ENCODE measurements around the gene SRPX. TPM values are rescaled to one million over a fixed set of nuclear protein-coding genes. Genes with fewer than 3 reads are reported as not detected.

Gene SRPX
- total and polyA plus RNA-seq, 2 of the 13 experiments (the other 11 are each of a cell fraction or from before 2014, with no cell fraction given): 0.30 TPM; not detected in 1

- Histone ChIP-seq H3K79me2 (ENCODE audit: insufficient read depth, low read length) (no peaks in the 10 kb centered on the region), H3K4me1 (ENCODE audit: insufficient read depth, low read length) (peaks cover 10% of the 10 kb centered on the region; the same call in 1 of the 2 replicates), H3K9me3 (ENCODE audit: low read length) (no peaks in the 10 kb centered on the region), H4K20me1 (ENCODE audit: insufficient read depth, low read length) (no peaks in the 10 kb centered on the region), H3K9ac (ENCODE audit: insufficient read depth, low read depth, low read length) (no peak overlapping the region), H3K4me3 (replicated peaks in 1 of 3; ENCODE audit: insufficient read depth in 1 of 3, low read depth in 2 of 3, low read length in 3 of 3) (no peak overlapping the region), H3K4me2 (ENCODE audit: low read depth, low read length) (no peak overlapping the region), H2AFZ (ENCODE audit: low read length) (no peak overlapping the region), H3K27ac (ENCODE audit: extremely low read length, insufficient read depth, low read length) (no peak overlapping the region), H3K36me3 (replicated peaks in 1 of 2; ENCODE audit: control insufficient read depth in 1 of 2, insufficient read depth in 2 of 2, low read length in 2 of 2) (no peaks in the 10 kb centered on the region), H3K27me3 (ENCODE audit: control insufficient read depth in 1 of 2, insufficient read depth in 2 of 2, low read length in 2 of 2) (no peaks in the 10 kb centered on the region)
- in situ Hi-C loops (cut with HindIII; ENCODE audit: extremely low pct_ligation_motif_present, low pct_unique_long_range_greater_than_20kb) (no loop called here), intact Hi-C loops (cut with micrococcal nuclease; ENCODE audit: unreplicated experiment) (no loop called here)
- BruUV-seq (replicated peaks): no TSS peak
- ATAC-seq (no peak), FAIRE-seq (no peak), DNase-seq (ENCODE audit: low spot score) (no peak)
- ChIA-PET CTCF (ENCODE audit: low intra/inter-chr PET ratio, low total read pairs) (no interaction called here), POLR2A (no interaction called here)
- WGBS (ENCODE audit: low lambda C conversion rate): 26% methylated on average over 6 of the region's 6 CpGs
- TF ChIP-seq FOXP4 (CRISPR knock-in tag; IDR thresholded peaks at IDR 0.05) (no peak), MXI1 (IDR thresholded peaks at IDR 0.05; ENCODE audit: borderline replicate concordance, low read depth, low read length) (no peak), ATAD3A (CRISPR knock-in tag; IDR thresholded peaks at IDR 0.05) (no peak), ZNF839 (CRISPR knock-in tag; IDR thresholded peaks at IDR 0.05; ENCODE audit: borderline replicate concordance) (no peak), MATR3 (CRISPR knock-in tag; IDR thresholded peaks at IDR 0.05) (no peak), TCF7 (IDR thresholded peaks at IDR 0.05; ENCODE audit: low read depth) (no peak), SNAI1 (CRISPR knock-in tag; IDR thresholded peaks at IDR 0.05; ENCODE audit: borderline replicate concordance) (no peak), CENPT (CRISPR knock-in tag; IDR thresholded peaks at IDR 0.05; ENCODE audit: low read depth) (no peak), MTF1 (CRISPR knock-in tag; IDR thresholded peaks at IDR 0.05) (no peak), ZNF546 (CRISPR knock-in tag; conservative IDR thresholded peaks at IDR 0.05) (no peak), JDP2 (CRISPR knock-in tag; IDR thresholded peaks at IDR 0.05; ENCODE audit: borderline replicate concordance) (no peak), RBAK (CRISPR knock-in tag; IDR thresholded peaks at IDR 0.05) (no peak)
Observed at GRCh38 chrX:38110231-38110630, 110.4 kb downstream of the SRPX start.
